Fibroblast of lung (primary cell): ENCODE results near the gene IMMP2L. TPM values are rescaled to one million over a fixed set of nuclear protein-coding genes. Genes with fewer than 3 reads are reported as not detected.

Experiments
- DNase-seq, 2 donors: peaks; one replicate each; pipeline versions ENCODE4 v3.0.0 to v3.0.0-alpha.2; 2010; ENCODE audit warnings: low read depth in 2 of 2
- H2AFZ ChIP-seq: 2 replicates; pipeline ENCODE4 v1.5.1; 2012; ENCODE audit warnings: low read length, control low read depth, inconsistent platforms
- H3K27ac ChIP-seq: 2 replicates; pipeline ENCODE4 v1.5.1; 2011; ENCODE audit warnings: low read length, control low read depth; ENCODE audit not compliant: insufficient read depth
- H3K27me3 ChIP-seq: 2 replicates; pipeline ENCODE4 v1.5.1; 2011; ENCODE audit warnings: mild to moderate bottlenecking, low read length; ENCODE audit not compliant: control insufficient read depth, insufficient read depth
- H3K36me3 ChIP-seq: 2 replicates; pipeline ENCODE4 v1.5.1; 2011; ENCODE audit warnings: low read length; ENCODE audit not compliant: control insufficient read depth, insufficient read depth
- H3K4me1 ChIP-seq: 2 replicates; pipeline ENCODE4 v1.5.1; 2011; ENCODE audit warnings: low read length; ENCODE audit not compliant: control insufficient read depth, insufficient read depth; ENCODE audit errors: extremely low read depth
- H3K4me2 ChIP-seq: 2 replicates; pipeline ENCODE4 v1.5.1; 2011; ENCODE audit warnings: low read length, control low read depth; ENCODE audit not compliant: insufficient read depth; ENCODE audit errors: extremely low read depth
- H3K4me3 ChIP-seq, 4 experiments: fragments of 200-600 bp in 1 of 4; sonication (generic) in 1 of 4; replicated peaks in 1 of 4; 2 replicates each; pipeline ENCODE4 v1.5.1; 2011 to 2016; ENCODE audit warnings: low read length in 4 of 4, low read depth in 3 of 4, mild to moderate bottlenecking in 3 of 4, control low read depth in 2 of 4, inconsistent platforms in 1 of 4, mixed read lengths in 1 of 4; ENCODE audit not compliant: insufficient read depth in 1 of 4; ENCODE audit errors: control extremely low read depth in 1 of 4
- H3K79me2 ChIP-seq: 2 replicates; pipeline ENCODE4 v1.5.1; 2012; ENCODE audit warnings: mild to moderate bottlenecking, low read length, inconsistent platforms; ENCODE audit not compliant: control insufficient read depth, insufficient read depth
- H3K9ac ChIP-seq: 2 replicates; pipeline ENCODE4 v1.5.1; 2011; ENCODE audit warnings: mild to moderate bottlenecking, low read length, control low read depth; ENCODE audit not compliant: insufficient read depth
- H3K9me3 ChIP-seq: 2 replicates; pipeline ENCODE4 v1.5.1; 2012; ENCODE audit warnings: low read depth, low read length; ENCODE audit not compliant: control insufficient read depth, insufficient read depth
- H4K20me1 ChIP-seq: 2 replicates; pipeline ENCODE4 v1.5.1; 2011; ENCODE audit warnings: low read length; ENCODE audit not compliant: control insufficient read depth, insufficient read depth; ENCODE audit errors: extremely low read depth
- CTCF ChIP-seq, 2 donors: IDR thresholded peaks in 1 of 2; conservative IDR thresholded peaks in 1 of 2; 1 replicate in 1 of 2; 2 replicates in 1 of 2; pipeline ENCODE4 v1.5.1; 2011 to 2012; ENCODE audit warnings: low read length in 2 of 2, control low read depth in 1 of 2, inconsistent platforms in 1 of 2, low read depth in 1 of 2, mild to moderate bottlenecking in 1 of 2
- EZH2 ChIP-seq: IDR thresholded peaks from 2 replicates; pipeline ENCODE4 v1.5.1; 2012; ENCODE audit warnings: low read length, control low read depth, mild to moderate bottlenecking; ENCODE audit errors: missing control alignments
- polyA plus RNA-seq, 2 donors: library from polyadenylated mRNA; depleted of rRNA in 1 of 2; stranded (reverse) in 1 of 2; unstranded in 1 of 2; fragments of >200 nt; gene quantifications; 2 replicates each; pipeline ENCODE4 v1.2.1, GENCODE V29; 2011 to 2012; ENCODE audit warnings: missing spikeins in 1 of 2
- total RNA-seq: library from RNA; depleted of rRNA; stranded (reverse); fragments of >200 nt; gene quantifications from 2 replicates; pipeline ENCODE4 v1.2.1, GENCODE V29; 2014

Gene IMMP2L
- total and polyA plus RNA-seq, 2 donors (not counting 1 experiment from before 2014, with no cell fraction given): 6.9 to 14.4 TPM

- no peaks in the 10 kb centered on the region for H3K9me3 ChIP-seq
- TF ChIP-seq CTCF (conservative IDR thresholded peaks at IDR 0.05 in 1 of 2, IDR thresholded peaks at IDR 0.05 in 1 of 2; ENCODE audit: low read depth in 1 of 2, low read length in 2 of 2): no peak
- no peak for TF ChIP-seq EZH2
- no peak overlapping the region for H3K9ac ChIP-seq
- DNase-seq: no peak
- H3K27me3 ChIP-seq: no peaks in the 10 kb centered on the region
- no peaks in the 10 kb centered on the region for H3K36me3 ChIP-seq
- no peaks in the 10 kb centered on the region for H4K20me1 ChIP-seq
- no peak overlapping the region for H3K4me3 ChIP-seq
- no peak overlapping the region for H3K4me2 ChIP-seq
- H2AFZ ChIP-seq: no peak overlapping the region
- H3K4me1 ChIP-seq: peaks cover 4% of the 10 kb centered on the region
- no peaks in the 10 kb centered on the region for H3K79me2 ChIP-seq
- no peak overlapping the region for H3K27ac ChIP-seq
These were observed 535.9 kb downstream of the IMMP2L start for GRCh38 chr7:111026343-111026742.

- no peak overlapping the region for H3K4me3 ChIP-seq
- H3K36me3 ChIP-seq: no peaks in the 10 kb centered on the region
- TF ChIP-seq EZH2: no peak
- TF ChIP-seq CTCF (conservative IDR thresholded peaks at IDR 0.05 in 1 of 2, IDR thresholded peaks at IDR 0.05 in 1 of 2; ENCODE audit: low read depth in 1 of 2, low read length in 2 of 2): no peak
- no peaks in the 10 kb centered on the region for H3K9me3 ChIP-seq
- H2AFZ ChIP-seq: no peak overlapping the region
- no peak overlapping the region for H3K9ac ChIP-seq
- H3K27me3 ChIP-seq: no peaks in the 10 kb centered on the region
- H3K4me1 ChIP-seq: peaks cover 4% of the 10 kb centered on the region
- H4K20me1 ChIP-seq: no peaks in the 10 kb centered on the region
- no peaks in the 10 kb centered on the region for H3K79me2 ChIP-seq
- no peak overlapping the region for H3K4me2 ChIP-seq
- no peak overlapping the region for H3K27ac ChIP-seq
- DNase-seq: no peak
These were observed 537.3 kb downstream of the IMMP2L start for GRCh38 chr7:111025006-111025405.

- H3K4me1 ChIP-seq: no peaks in the 10 kb centered on the region
- DNase-seq: no peak
- no peaks in the 10 kb centered on the region for H3K27me3 ChIP-seq
- TF ChIP-seq CTCF (conservative IDR thresholded peaks at IDR 0.05 in 1 of 2, IDR thresholded peaks at IDR 0.05 in 1 of 2; ENCODE audit: low read depth in 1 of 2, low read length in 2 of 2) (no peak), EZH2 (no peak)
- H3K79me2 ChIP-seq: no peaks in the 10 kb centered on the region
- H3K27ac ChIP-seq: no peak overlapping the region
- no peaks in the 10 kb centered on the region for H3K36me3 ChIP-seq
- H2AFZ ChIP-seq: no peak overlapping the region
- no peaks in the 10 kb centered on the region for H3K9me3 ChIP-seq
- H3K4me3 ChIP-seq: no peak overlapping the region
- H4K20me1 ChIP-seq: no peaks in the 10 kb centered on the region
- H3K9ac ChIP-seq: no peak overlapping the region
- no peak overlapping the region for H3K4me2 ChIP-seq
These were observed 543.1 kb downstream of the IMMP2L start for GRCh38 chr7:111018960-111019736.
